ENCODE results near the gene CXorf49.
"Not testable (repeated sequence)": the region's sequence is repeated elsewhere in the genome, so short reads cannot be mapped to it uniquely, and the experiment has no call there.

CXorf49 gene

GRCh38 chrX:71718185-71718584, at the start of gene CXorf49:
CXorf49 (minus strand) TSS chrX:71718285; CDS start chrX:71718151, 134 bp downstream.
- DNase-seq: not testable (repeated sequence)

GRCh38 chrX:71767134-71767533, 49.0 kb upstream of the CXorf49 start:
- not testable (repeated sequence) for DNase-seq

- DNase-seq: not testable (repeated sequence)
Observed at GRCh38 chrX:71765613-71766012, 47.5 kb upstream of the CXorf49 start.

GRCh38 chrX:71764832-71765231, 46.7 kb upstream of the CXorf49 start:
- not testable (repeated sequence) for DNase-seq

GRCh38 chrX:71763049-71763448, 45.0 kb upstream of the CXorf49 start, which contains the start of gene CXorf49B:
CXorf49B (plus strand) TSS chrX:71763349; CDS start chrX:71763424, 75 bp downstream.
- not testable (repeated sequence) for DNase-seq

- DNase-seq: not testable (repeated sequence)
Observed at GRCh38 chrX:71760688-71761281, 42.7 kb upstream of the CXorf49 start.

GRCh38 chrX:71720289-71720886, 2.3 kb upstream of the CXorf49 start:
- not testable (repeated sequence) for DNase-seq

GRCh38 chrX:71719195-71719594, 1.1 kb upstream of the CXorf49 start:
- DNase-seq: not testable (repeated sequence)

GRCh38 chrX:71716323-71716722, 1.8 kb downstream of the CXorf49 start:
- not testable (repeated sequence) for DNase-seq

GRCh38 chrX:71715551-71715950, 2.5 kb downstream of the CXorf49 start:
- DNase-seq: not testable (repeated sequence)

- not testable (repeated sequence) for DNase-seq
Observed at GRCh38 chrX:71714064-71714463, 4.0 kb downstream of the CXorf49 start.

- DNase-seq: not testable (repeated sequence)
Observed at GRCh38 chrX:71702853-71703252, 15.2 kb downstream of the CXorf49 start.

GRCh38 chrX:71699023-71699344, 19.1 kb downstream of the CXorf49 start:
- DNase-seq: not testable (repeated sequence)

GRCh38 chrX:71698299-71699022, 19.6 kb downstream of the CXorf49 start:
- not testable (repeated sequence) for DNase-seq

GRCh38 chrX:71697466-71698298, 20.4 kb downstream of the CXorf49 start:
- not testable (repeated sequence) for DNase-seq

- DNase-seq: not testable (repeated sequence)
Observed at GRCh38 chrX:71696641-71697465, 21.2 kb downstream of the CXorf49 start.

GRCh38 chrX:71679575-71680207, 38.4 kb downstream of the CXorf49 start:
- no peak for DNase-seq

- not testable (repeated sequence) for DNase-seq
Observed at GRCh38 chrX:71677195-71677594, 40.9 kb downstream of the CXorf49 start.

- not testable (repeated sequence) for DNase-seq
Observed at GRCh38 chrX:71676068-71676795, 41.9 kb downstream of the CXorf49 start.

- not testable (repeated sequence) for DNase-seq
Observed at GRCh38 chrX:71675636-71676035, 42.4 kb downstream of the CXorf49 start.

- DNase-seq: no peak
Observed at GRCh38 chrX:71671938-71672337, 46.1 kb downstream of the CXorf49 start.

Data from stimulated activated CD4-positive, alpha-beta T cell treated with anti-CD3 and anti-CD28 coated beads, Interleukin-2, amount 100 ng/mL, for 48 hours (primary cell).